ENCODE data around the gene ME3.

DNA sequence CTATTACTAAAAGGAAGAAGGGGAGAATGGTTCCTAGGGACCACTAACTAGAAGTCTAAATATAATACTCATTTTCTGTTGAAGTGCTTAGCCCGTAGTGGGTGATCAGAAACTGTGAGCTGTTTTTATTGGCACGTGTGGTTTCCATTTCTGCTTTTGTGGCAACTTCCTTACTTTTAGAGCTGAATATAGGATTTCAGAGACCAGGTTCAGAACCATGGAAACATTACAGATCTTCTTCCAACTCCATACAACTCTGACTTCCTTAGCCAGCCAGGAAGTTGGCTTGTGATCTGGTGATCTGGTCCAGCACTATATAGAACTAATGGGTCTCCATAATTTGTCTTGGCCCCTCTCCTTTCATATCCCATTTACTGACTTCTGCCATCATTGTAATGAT lies 2.6 kb upstream of the ME3 start:
- TF ChIP-seq, protein P1, sequence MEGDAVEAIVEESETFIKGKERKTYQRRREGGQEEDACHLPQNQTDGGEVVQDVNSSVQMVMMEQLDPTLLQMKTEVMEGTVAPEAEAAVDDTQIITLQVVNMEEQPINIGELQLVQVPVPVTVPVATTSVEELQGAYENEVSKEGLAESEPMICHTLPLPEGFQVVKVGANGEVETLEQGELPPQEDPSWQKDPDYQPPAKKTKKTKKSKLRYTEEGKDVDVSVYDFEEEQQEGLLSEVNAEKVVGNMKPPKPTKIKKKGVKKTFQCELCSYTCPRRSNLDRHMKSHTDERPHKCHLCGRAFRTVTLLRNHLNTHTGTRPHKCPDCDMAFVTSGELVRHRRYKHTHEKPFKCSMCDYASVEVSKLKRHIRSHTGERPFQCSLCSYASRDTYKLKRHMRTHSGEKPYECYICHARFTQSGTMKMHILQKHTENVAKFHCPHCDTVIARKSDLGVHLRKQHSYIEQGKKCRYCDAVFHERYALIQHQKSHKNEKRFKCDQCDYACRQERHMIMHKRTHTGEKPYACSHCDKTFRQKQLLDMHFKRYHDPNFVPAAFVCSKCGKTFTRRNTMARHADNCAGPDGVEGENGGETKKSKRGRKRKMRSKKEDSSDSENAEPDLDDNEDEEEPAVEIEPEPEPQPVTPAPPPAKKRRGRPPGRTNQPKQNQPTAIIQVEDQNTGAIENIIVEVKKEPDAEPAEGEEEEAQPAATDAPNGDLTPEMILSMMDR (IDR thresholded peaks at IDR 0.05) = no peak
- no peak for TF ChIP-seq POLR2A (IDR thresholded peaks at IDR 0.05)
